ENCODE data around the gene DNAI2.

The DNAI2 gene

GRCh38 chr17:74339537-74340195 is 65.6 kb downstream of the DNAI2 start:
- no peak for DNase-seq (ENCODE audit: low spot score)

GRCh38 chr17:74340470-74341023 is 66.5 kb downstream of the DNAI2 start:
- no peak for DNase-seq (ENCODE audit: low spot score)

GRCh38 chr17:74342224-74342623 is 68.2 kb downstream of the DNAI2 start:
- no peak for DNase-seq (ENCODE audit: low spot score)

- no peak for DNase-seq (ENCODE audit: low spot score)
These were observed 69.1 kb downstream of the DNAI2 start for GRCh38 chr17:74343121-74343520.

GRCh38 chr17:74343526-74344284 is 69.7 kb downstream of the DNAI2 start:
- DNase-seq (ENCODE audit: low spot score) = no peak

GRCh38 chr17:74344658-74345057 is 70.6 kb downstream of the DNAI2 start:
- no peak for DNase-seq (ENCODE audit: low spot score)

GRCh38 chr17:74345433-74346241 is 71.6 kb downstream of the DNAI2 start:
- DNase-seq (ENCODE audit: low spot score) = no peak

GRCh38 chr17:74347646-74348045 is 73.6 kb downstream of the DNAI2 start:
- no peak for DNase-seq (ENCODE audit: low spot score)

- DNase-seq (ENCODE audit: low spot score) = no peak
These were observed 75.1 kb downstream of the DNAI2 start for GRCh38 chr17:74349120-74349519.

- no peak for DNase-seq (ENCODE audit: low spot score)
These were observed 76.5 kb downstream of the DNAI2 start for GRCh38 chr17:74350486-74350885.

GRCh38 chr17:74351552-74352210 is 77.6 kb downstream of the DNAI2 start:
- peak; percentile 81 for DNase-seq (ENCODE audit: low spot score)

GRCh38 chr17:74353446-74354060 is 79.5 kb downstream of the DNAI2 start:
- no peak for DNase-seq (ENCODE audit: low spot score)

GRCh38 chr17:74354123-74354522 is 80.1 kb downstream of the DNAI2 start:
- DNase-seq (ENCODE audit: low spot score) = peak; percentile 95

GRCh38 chr17:74354561-74354960 is 80.5 kb downstream of the DNAI2 start:
- no peak for DNase-seq (ENCODE audit: low spot score)

- no peak for DNase-seq (ENCODE audit: low spot score)
These were observed 81.0 kb downstream of the DNAI2 start for GRCh38 chr17:74355065-74355464.

GRCh38 chr17:74356646-74357465 is 82.8 kb downstream of the DNAI2 start:
- DNase-seq (ENCODE audit: low spot score) = no peak

GRCh38 chr17:74357466-74357809 is 83.4 kb downstream of the DNAI2 start:
- no peak for DNase-seq (ENCODE audit: low spot score)

- no peak for DNase-seq (ENCODE audit: low spot score)
These were observed 84.7 kb downstream of the DNAI2 start for GRCh38 chr17:74358697-74359096.

- no peak for DNase-seq (ENCODE audit: low spot score)
These were observed 85.9 kb downstream of the DNAI2 start for GRCh38 chr17:74359916-74360315.

GRCh38 chr17:74360899-74361229 is 86.8 kb downstream of the DNAI2 start:
- DNase-seq (ENCODE audit: low spot score) = no peak
